GM18951 (cell line): ENCODE measurements around the gene PTPRG.

Source experiments
- POLR2A ChIP-seq: IDR thresholded peaks from 4 replicates; pipeline ENCODE4 v1.6.1; 2011; ENCODE audit warnings: mild to moderate bottlenecking; ENCODE audit not compliant: insufficient read length, insufficient read depth; ENCODE audit errors: extremely low read depth
- in situ Hi-C: fragments of 300-500 bp; cut with MboI; formaldehyde crosslinking; loops from one replicate; pipeline ENCODE4 v1.12.0; 2022; ENCODE audit warnings: low sequenced_read_pairs, mixed read lengths, inconsistent platforms; ENCODE audit not compliant: unreplicated experiment

The PTPRG gene

DNA sequence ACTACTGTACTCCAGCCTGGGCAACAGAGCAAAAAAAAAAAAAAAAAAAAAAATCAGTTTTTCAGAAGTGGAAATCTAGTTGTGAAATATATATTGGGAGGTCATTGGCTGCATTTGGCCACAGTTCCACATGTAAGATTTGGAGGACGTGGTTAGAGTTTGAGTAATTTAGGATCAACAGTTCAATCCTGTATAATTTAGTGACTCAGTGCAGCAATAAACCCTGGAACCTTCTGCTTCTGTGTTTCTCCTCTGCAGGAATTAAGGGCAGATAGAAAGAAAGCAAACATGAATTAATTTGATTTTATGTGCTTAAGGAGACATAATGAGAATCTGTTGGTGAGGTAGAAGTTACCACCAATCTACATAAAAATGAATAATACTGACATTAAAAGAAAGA is 347.0 kb downstream of the PTPRG start:
- TF ChIP-seq POLR2A, result no peak
- in situ Hi-C loops, result no loop called here

DNA sequence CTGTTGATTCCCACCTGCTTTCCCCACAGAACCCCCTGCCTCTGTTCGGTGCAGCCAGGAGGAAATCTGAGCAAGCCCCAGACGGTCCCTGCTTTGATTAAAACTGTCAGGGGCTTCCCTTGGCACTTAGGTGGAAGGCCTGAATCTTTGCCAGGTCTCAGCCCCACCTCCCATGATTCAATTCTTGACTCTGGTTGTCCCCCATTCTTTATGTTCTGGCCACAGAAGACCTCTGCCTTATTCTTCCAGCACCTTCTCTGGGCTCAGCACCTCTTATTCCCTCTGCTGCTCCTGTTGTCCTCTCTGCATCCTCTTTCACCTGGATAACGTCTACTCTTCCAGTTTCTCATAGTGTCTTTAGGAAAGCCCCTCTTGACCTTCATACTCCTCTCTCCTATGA is 349.4 kb downstream of the PTPRG start:
- no peak for TF ChIP-seq POLR2A
- in situ Hi-C loops, result no loop called here

DNA sequence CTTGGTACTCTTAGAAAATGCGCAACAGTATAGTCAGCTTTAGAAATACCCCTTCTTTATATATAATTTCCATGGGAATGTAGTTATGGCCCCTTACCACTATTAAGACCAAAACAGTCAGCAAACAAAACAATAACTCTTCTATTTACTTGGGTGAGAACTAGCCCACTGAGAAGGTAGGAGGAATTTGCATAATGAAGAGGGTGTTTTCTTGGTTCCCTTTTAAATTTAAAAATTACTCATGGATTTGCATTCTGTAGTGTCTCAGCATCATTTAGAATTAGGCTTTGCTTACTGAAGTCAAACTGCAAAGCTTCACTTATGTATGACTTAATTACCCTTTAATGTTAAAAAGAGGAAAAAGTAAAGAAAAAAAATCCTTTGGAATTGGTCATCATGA is 350.8 kb downstream of the PTPRG start:
- in situ Hi-C loops, result no loop called here
- TF ChIP-seq POLR2A, result no peak

DNA sequence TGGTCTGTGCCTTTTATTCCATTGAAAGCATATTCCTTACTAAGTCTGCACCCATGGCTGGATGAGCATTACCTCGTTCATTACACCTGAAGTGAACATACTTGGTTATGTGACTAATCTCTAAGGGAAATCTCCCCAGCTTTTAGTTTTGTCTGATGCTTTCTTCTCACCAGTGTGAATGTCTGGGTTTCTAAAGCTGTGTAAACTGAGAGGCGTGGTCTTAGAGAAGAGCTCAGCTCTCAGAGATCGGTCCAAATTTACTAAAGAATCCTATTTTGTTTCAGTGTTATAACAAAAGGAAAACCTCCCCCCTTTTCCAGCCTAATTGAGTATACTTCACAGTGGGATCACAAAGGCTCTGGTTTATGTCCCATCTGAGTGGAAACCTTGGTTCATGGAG is 352.3 kb downstream of the PTPRG start:
- in situ Hi-C loops, result no loop called here
- TF ChIP-seq POLR2A, result no peak

DNA sequence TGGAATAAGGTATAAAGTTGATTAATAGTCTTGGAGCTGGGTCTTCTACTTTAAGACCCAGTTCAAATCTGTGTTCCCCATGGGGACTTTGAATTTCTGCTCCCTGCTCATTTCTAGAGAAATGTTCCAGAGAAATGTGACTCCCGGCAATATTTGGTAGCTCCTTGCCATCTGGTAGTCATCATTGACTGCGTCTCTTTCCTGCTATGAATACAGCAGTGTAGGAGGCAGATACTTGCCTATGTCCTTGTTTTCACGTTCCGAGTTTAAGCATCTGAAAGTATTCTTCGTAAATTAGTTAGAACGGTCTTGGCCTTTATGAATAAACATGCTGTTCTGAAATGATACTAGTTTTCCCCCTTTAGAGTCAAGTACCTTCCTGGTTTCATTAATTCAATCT is 352.9 kb downstream of the PTPRG start:
- no peak for TF ChIP-seq POLR2A
- in situ Hi-C loops, result no loop called here

DNA sequence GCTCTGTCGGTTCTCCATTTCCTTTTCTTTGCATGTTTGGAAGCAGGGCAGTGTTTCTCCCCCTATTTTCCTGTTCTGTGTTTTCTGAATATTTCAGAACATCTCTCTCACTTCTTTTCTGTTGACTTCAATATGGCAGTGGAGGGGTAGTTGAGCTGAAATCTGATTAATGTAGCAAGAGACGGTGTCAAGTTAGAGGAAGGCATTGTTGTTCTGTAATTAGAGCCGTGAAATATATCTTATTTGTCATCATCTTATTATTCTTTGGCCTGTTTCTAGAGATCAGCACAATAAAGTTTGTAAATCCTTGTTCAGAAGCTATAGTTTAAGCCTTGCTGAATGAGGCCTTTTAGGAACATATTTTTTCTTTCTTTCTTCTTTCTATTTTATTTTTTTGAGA is 353.9 kb downstream of the PTPRG start:
- in situ Hi-C loops, result no loop called here
- TF ChIP-seq POLR2A, result no peak

DNA sequence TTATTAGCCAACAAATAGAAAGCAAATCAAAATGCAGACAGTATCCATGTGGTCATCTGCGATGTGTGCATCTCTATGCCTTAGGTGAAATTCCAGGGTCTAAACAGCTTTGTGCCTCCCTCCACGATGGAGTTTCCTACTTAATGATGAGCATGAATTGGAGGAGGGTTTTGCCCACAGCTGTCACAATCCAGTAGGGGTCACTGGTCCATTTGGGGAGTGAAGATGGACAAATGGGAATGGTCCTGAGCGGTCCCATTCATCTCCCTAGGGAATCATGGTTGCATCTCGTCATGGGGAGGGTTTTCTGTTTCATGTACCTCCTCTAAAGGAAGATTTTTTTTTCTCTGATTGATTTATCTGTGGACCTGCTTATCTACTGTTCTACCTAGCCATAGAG is 358.0 kb downstream of the PTPRG start:
- in situ Hi-C loops, result no loop called here
- no peak for TF ChIP-seq POLR2A

DNA sequence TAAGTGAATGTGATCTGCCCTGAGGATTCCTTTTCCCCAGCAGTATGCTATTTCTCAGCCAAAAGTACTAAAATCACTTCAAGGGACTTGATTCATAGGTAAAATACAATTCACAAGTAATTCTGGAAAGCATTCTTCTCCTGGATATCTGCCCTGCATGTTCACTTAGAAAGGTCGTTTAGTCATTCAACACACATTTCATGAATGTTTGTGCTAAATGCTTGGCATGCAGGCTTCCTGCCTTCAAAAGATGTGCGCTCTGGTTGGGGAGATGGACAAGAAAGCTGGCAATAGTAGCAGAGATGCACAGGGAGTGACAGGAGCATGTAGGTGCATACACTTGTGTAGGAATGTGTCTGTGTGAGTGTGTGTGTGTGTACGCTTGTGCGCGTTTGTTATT is 360.7 kb downstream of the PTPRG start:
- TF ChIP-seq POLR2A, result no peak
- in situ Hi-C loops, result no loop called here

DNA sequence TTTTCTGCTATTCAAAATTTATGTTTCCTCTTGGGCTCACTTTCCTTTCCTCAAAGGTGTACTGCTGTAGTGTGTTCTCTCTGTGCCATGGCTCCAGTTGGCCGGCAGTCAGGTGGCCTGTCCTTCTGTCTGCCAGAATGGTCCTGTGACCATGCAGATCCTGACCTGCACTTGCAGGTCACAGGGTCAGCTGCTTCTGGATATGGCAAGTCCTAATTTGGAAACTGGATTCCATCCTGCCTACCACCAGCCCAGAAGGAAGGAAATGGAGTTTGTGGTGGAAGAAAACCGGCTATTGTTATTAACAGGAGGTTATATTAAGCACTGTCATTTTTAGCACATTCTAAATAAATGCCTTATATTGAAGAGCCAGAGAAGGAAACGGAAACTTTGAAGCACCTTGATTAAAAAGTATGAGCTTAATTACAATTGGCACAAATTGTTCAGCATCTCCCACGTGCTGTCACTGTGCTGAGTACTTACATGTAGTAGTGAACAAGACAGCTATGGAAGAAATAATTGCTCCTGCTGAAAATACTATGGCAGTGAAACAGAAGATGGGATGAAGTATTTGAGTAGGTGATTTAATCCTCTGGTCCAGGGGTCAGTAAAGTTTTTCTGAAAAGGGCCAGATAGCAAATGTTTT is 362.8 kb downstream of the PTPRG start:
- no peak for TF ChIP-seq POLR2A

DNA sequence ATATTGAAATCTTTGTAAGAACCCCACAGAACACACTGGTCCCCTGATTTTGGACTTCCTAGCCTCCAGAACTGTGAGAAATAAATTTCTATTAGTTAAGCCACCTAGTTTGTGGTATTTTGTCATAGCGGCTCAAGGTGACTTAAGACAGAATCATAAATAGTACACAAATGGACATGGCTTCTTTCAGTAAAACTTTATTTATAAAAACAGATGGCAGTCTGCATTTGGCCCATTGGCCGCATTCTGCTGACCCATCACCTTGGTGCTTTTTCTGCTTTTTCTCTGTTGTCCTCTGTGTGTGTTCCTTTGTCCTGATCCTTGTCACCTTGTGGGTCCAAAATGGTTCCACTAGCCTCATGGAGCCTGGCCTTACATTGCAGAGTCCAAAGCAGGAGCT is 363.6 kb downstream of the PTPRG start:
- TF ChIP-seq POLR2A, result no peak
- in situ Hi-C loops, result no loop called here

More for the DNA sequence above, 362.8 kb downstream of the PTPRG start:
- in situ Hi-C loops, result no loop called here

DNA sequence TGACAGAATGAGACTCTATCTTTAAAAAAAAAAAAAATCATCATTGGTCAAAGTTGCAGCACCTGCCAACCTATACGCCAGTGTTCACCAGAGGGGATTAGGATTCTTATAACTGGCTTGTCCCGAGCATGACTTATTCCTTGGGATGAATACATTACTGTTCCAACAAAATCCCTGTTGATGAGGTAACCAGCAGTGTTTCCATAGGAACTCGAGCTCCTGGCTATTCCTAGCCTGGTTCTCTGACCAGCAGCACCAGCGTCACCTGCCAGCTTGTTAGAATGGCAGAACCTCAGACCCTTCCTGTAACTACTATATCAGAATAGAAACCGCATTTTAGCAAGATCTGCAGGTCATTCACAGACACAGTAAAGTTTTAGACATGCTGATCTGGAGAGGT is 364.4 kb downstream of the PTPRG start:
- in situ Hi-C loops, result no loop called here
- no peak for TF ChIP-seq POLR2A

DNA sequence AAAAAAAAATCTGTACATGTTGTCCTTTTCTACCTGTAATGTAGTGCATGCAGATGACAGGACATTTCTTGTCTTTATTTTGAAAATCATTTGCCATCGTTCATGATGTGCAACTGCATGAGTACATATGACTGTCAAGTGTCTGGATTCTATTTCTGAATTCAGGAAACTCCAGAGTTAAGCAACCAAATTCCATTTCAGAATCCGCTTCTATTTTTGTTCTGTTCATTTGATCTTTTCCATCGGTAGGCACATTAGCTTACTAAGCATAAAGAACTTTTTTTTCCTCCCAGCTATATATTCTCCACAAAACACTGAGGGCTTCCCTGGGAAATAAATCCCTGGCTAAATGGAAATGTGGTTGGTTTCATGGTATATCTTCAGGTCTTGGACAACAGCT is 365.6 kb downstream of the PTPRG start:
- in situ Hi-C loops, result no loop called here
- TF ChIP-seq POLR2A, result no peak

DNA sequence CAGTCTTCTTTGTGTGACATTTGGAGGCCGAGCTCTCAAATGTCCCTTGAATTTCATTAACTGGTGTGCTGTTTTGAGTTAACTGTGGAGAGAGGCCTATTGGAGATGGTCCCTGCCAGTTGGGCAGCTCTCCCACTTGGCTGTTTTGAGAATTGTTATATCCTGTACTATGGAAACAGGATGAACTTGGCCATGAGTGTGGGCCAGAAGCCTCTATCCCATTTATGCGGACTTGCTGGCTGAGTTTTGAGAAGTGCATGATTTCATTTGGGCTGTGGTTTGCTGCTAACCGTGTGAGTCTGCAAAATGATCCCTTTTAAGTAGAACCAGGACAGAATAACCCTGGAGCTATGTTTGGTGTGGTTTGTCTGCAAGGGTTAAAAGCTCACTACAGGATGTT is 366.0 kb downstream of the PTPRG start:
- in situ Hi-C loops, result no loop called here
- no peak for TF ChIP-seq POLR2A

DNA sequence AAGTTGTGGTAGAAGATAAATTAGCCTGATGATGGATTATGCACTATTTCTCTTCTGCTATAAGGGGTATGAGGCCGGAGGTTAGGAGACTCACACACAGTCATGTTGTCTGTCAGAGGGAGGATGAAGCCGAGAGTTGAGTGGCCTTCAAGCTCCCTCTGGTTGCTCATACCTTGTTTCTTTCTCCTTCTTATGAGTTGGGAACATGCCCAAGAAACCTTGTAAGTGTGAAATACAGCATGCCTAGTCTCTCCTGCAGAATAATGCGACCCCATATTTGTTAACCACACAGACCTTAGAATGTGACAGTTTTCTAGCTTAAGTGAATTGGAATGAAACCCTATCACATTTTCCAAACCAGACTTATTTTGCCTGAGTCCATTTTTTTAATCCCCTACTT is 366.7 kb downstream of the PTPRG start:
- in situ Hi-C loops, result no loop called here
- TF ChIP-seq POLR2A, result no peak

DNA sequence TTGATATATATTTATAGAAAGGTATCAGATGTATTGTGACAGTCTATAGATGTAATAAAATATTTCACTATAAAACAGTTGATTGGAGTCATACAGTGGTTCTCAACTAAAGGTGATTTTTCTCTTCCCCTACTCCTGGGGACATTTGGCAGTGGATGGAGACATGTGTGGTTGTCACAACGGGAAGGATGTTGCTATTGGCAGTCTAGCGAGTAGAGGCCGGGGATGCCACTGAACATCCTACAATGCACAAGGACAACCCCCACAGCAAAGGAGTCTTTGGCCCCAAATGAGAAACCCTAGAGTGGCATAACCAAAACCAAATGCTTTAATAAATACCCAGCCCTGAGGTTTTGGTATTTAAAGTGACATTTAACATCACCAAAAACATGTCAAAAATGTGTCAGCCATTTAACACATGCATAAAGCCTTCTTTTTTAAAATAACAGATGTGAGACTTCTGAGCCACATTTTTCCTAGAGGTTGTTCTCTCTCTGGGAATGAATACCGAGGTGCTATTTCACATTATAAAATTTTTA is 367.5 kb downstream of the PTPRG start:
- in situ Hi-C loops, result no loop called here
- TF ChIP-seq POLR2A, result no peak
